ENCODE measurements around the gene DNAJC6. TPM values are rescaled to one million over a fixed set of nuclear protein-coding genes. Genes with fewer than 3 reads are reported as not detected.

Gene DNAJC6
- polyA plus RNA-seq, 1 of the 3 experiments (the other 2 are of a cell fraction) = 1.9 TPM

DNA sequence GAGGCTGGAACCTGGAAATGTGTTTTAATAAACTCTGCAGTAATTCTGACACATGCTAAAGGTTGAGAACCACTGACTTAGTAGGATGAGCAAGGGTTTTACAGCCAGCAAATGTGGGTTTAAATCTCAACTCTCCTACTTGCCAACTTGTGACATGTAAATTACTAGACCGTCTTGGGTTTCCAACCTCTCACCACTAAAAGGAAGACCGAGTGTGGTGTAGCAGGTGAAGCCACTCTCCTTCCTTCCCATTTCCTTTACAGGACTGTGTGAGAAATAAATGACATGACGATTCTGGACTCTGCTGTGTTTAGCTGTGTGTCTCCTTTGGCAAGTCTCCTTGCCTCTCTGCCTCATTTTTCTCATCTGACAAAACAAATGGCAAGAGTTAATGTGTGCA lies 49.5 kb upstream of the DNAJC6 start:
- no peaks in the 10 kb centered on the region for H3K79me2 ChIP-seq (ENCODE audit: insufficient read depth)
- 90% methylated on average over 3 of the region's 3 CpGs for WGBS (ENCODE audit: low lambda C conversion rate)
- CTCF ChIA-PET = interaction anchor here (1.1 to 1.2 kb wide), 2 partner anchors 50 to 428 kb away, joined by 3 to 5 read pairs; partner anchors contain the start of gene DNAJC6
- H3K27ac ChIP-seq (ENCODE audit: low read depth in 2 of 2, low read length in 1 of 2) = no peak overlapping the region
- no peaks in the 10 kb centered on the region for H3K9me2 ChIP-seq
- H2AFZ ChIP-seq (ENCODE audit: low read depth) = no peak overlapping the region
- POLR2A ChIA-PET = interaction anchor here (1.7 kb wide), 1 partner anchor 50 kb away, joined by 4 read pairs; the partner anchor contains the start of gene DNAJC6
- no peak overlapping the region for H3K4me3 ChIP-seq (ENCODE audit: low read depth in 2 of 2, low read length in 1 of 2)
- H3K4me2 ChIP-seq = no peak overlapping the region
- H3K27me3 ChIP-seq (ENCODE audit: insufficient read depth) = no peaks in the 10 kb centered on the region
- H3F3A ChIP-seq (replicated peaks; ENCODE audit: insufficient read depth) = peaks cover 10% of the 10 kb centered on the region
- no peaks in the 10 kb centered on the region for H4K20me1 ChIP-seq (ENCODE audit: insufficient read depth)
- H3K36me3 ChIP-seq (replicated peaks in 1 of 2; ENCODE audit: control insufficient read depth in 1 of 2, insufficient read depth in 2 of 2, low read length in 1 of 2) = no peaks in the 10 kb centered on the region
- TF ChIP-seq ELF1 (IDR thresholded peaks at IDR 0.05) = no peak
- TF ChIP-seq, protein P1, sequence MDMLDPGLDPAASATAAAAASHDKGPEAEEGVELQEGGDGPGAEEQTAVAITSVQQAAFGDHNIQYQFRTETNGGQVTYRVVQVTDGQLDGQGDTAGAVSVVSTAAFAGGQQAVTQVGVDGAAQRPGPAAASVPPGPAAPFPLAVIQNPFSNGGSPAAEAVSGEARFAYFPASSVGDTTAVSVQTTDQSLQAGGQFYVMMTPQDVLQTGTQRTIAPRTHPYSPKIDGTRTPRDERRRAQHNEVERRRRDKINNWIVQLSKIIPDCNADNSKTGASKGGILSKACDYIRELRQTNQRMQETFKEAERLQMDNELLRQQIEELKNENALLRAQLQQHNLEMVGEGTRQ (IDR thresholded peaks at IDR 0.05; ENCODE audit: borderline replicate concordance, low read depth, low read length) = no peak
- TF ChIP-seq TCF12 (IDR thresholded peaks at IDR 0.05) = no peak
- TF ChIP-seq JUND (IDR thresholded peaks at IDR 0.05) = no peak
- TF ChIP-seq SIN3A (IDR thresholded peaks at IDR 0.05; ENCODE audit: borderline replicate concordance, low read depth, low read length) = no peak
- TF ChIP-seq MEF2A (IDR thresholded peaks at IDR 0.05; ENCODE audit: borderline replicate concordance, low read depth) = no peak
- TF ChIP-seq SMC3 (IDR thresholded peaks at IDR 0.05; ENCODE audit: low read depth, low read length) = no peak
- TF ChIP-seq RFX5 (IDR thresholded peaks at IDR 0.05; ENCODE audit: low read length) = no peak
- TF ChIP-seq FOSL2 (IDR thresholded peaks at IDR 0.05; ENCODE audit: borderline replicate concordance, low read depth) = no peak
- no peak for TF ChIP-seq MXI1 (IDR thresholded peaks at IDR 0.05; ENCODE audit: low read depth, low read length)
- no peak for DNase-seq
- no peaks in the 10 kb centered on the region for H3K9me3 ChIP-seq
- peaks cover 0 to 4% of the 10 kb centered on the region in 2 experiments; a peak in 2 of 4 replicates for H3K4me1 ChIP-seq (ENCODE audit: control insufficient read depth in 1 of 2, insufficient read depth in 2 of 2, low read depth in 1 of 2, low read length in 1 of 2)
- no peak overlapping the region for H3K9ac ChIP-seq

DNA sequence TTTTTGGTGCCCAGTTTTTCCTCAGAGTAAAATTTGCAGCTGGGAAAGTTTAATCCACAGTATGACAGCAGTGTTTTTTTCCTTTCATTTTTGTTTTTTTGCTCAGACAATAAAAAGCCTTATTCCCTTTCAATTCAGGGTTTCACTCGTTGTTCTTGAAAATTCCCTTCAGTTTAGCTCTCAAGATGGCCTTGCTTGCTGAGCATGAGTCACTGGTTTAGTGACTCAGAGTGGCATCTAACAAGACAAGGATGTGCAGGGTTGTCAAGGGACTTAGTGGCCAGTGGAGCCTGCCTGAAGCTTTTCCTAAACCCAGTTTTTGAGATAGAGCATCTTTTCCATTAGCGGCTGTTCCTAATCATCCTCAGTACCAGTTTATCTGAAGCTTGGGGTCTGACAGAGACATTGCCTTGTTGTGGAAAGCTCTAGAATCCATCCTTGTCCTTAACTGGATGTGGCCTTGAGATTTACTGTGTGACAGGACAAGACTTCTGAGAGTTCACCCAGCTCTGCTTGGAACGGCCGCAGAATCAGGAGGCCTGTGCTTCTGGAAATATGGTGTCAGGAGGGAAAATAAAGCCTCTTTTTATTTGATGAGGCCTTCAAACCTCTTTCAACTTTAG lies 48.4 kb upstream of the DNAJC6 start:
- H3F3A ChIP-seq (replicated peaks; ENCODE audit: insufficient read depth) = peaks cover 6% of the 10 kb centered on the region
- peaks cover 5 to 6% of the 10 kb centered on the region in 2 experiments; a peak in 2 of 4 replicates for H3K4me1 ChIP-seq (ENCODE audit: control insufficient read depth in 1 of 2, insufficient read depth in 2 of 2, low read depth in 1 of 2, low read length in 1 of 2)
- ChIA-PET POLR2A (interaction anchor here (1.7 kb wide), 1 partner anchor 49 kb away, joined by 4 read pairs; the partner anchor contains the start of gene DNAJC6), CTCF (interaction anchor here (0.6 to 1.1 kb wide), 3 partner anchors 9 to 130 kb away, joined by 3 to 5 read pairs (median 3); partner anchors contain the start of gene DNAJC6)
- no peak overlapping the region for H3K4me3 ChIP-seq (ENCODE audit: low read depth in 2 of 2, low read length in 1 of 2)
- H3K36me3 ChIP-seq (replicated peaks in 1 of 2; ENCODE audit: control insufficient read depth in 1 of 2, insufficient read depth in 2 of 2, low read length in 1 of 2) = no peaks in the 10 kb centered on the region
- H2AFZ ChIP-seq (ENCODE audit: low read depth) = 0 out of 2 replicates have a peak overlapping the region, but pooled peaks have one; percentile 4
- TF ChIP-seq TEAD4 (IDR thresholded peaks at IDR 0.05; ENCODE audit: borderline replicate concordance, insufficient read depth) (no peak), TCF12 (IDR thresholded peaks at IDR 0.05) (peak; percentile 23; the same call in 1 of the 2 replicates), JUND (IDR thresholded peaks at IDR 0.05) (peak; percentile 91), SMC3 (IDR thresholded peaks at IDR 0.05; ENCODE audit: low read depth, low read length) (no peak), FOSL2 (IDR thresholded peaks at IDR 0.05; ENCODE audit: borderline replicate concordance, low read depth) (peak; percentile 96), YY1 (IDR thresholded peaks at IDR 0.05; ENCODE audit: low read depth) (peak; percentile 69; the same call in 1 of the 2 replicates), GABPA (IDR thresholded peaks at IDR 0.05; ENCODE audit: low read depth) (no peak), RXRA (IDR thresholded peaks at IDR 0.05; ENCODE audit: borderline replicate concordance, low read depth) (no peak)
- TF ChIP-seq, protein P2, sequence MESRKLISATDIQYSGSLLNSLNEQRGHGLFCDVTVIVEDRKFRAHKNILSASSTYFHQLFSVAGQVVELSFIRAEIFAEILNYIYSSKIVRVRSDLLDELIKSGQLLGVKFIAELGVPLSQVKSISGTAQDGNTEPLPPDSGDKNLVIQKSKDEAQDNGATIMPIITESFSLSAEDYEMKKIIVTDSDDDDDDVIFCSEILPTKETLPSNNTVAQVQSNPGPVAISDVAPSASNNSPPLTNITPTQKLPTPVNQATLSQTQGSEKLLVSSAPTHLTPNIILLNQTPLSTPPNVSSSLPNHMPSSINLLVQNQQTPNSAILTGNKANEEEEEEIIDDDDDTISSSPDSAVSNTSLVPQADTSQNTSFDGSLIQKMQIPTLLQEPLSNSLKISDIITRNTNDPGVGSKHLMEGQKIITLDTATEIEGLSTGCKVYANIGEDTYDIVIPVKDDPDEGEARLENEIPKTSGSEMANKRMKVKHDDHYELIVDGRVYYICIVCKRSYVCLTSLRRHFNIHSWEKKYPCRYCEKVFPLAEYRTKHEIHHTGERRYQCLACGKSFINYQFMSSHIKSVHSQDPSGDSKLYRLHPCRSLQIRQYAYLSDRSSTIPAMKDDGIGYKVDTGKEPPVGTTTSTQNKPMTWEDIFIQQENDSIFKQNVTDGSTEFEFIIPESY (IDR thresholded peaks at IDR 0.05; ENCODE audit: borderline replicate concordance, low read depth) = no peak
- TF ChIP-seq, protein P3, sequence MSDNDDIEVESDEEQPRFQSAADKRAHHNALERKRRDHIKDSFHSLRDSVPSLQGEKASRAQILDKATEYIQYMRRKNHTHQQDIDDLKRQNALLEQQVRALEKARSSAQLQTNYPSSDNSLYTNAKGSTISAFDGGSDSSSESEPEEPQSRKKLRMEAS (IDR thresholded peaks at IDR 0.05; ENCODE audit: low read depth) = 0 out of 2 replicates have a peak, but pooled peaks have one; percentile 50
- peak overlapping the region in 1 of 2 experiments; percentile 40; a peak in 2 of 4 replicates for H3K27ac ChIP-seq (ENCODE audit: low read depth in 2 of 2, low read length in 1 of 2)
- H3K9ac ChIP-seq = no peak overlapping the region
- no peaks in the 10 kb centered on the region for H3K9me2 ChIP-seq
- H4K20me1 ChIP-seq (ENCODE audit: insufficient read depth) = no peaks in the 10 kb centered on the region
- peak overlapping the region; percentile 24; the same call in 1 of the 2 replicates for H3K4me2 ChIP-seq
- H3K9me3 ChIP-seq = no peaks in the 10 kb centered on the region
- no peaks in the 10 kb centered on the region for H3K79me2 ChIP-seq (ENCODE audit: insufficient read depth)
- no peaks in the 10 kb centered on the region for H3K27me3 ChIP-seq (ENCODE audit: insufficient read depth)
- DNase-seq = no peak
- WGBS (ENCODE audit: low lambda C conversion rate) = 67% methylated on average over 4 of the region's 4 CpGs
